ENCODE results near the gene NCAM2.

Gene NCAM2

DNA sequence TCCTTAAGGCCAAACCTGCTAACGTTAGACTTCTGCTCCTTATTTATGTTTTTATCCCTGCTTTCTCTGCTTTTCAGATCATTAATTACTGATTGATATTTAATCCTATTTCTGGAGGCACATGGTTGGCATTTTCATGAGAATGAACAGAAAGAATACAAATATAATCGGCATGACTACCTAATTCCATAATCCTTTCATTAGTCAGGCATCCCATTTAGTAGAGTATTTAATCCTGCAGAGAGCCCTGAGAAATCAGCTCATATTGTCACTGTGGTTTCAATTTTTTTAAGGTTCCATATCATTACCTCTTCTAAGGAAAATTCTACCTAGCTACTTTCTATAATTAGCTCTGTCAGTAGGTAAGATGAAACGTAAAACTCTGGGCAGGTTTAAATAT is 238.8 kb downstream of the NCAM2 start:
- Histone ChIP-seq H3K4me3 (ENCODE audit: low read depth, low read length) (no peak overlapping the region), H3K9ac (ENCODE audit: low read depth, low read length) (no peak overlapping the region), H3K27me3 (ENCODE audit: control insufficient read depth, insufficient read depth, low read length) (no peaks in the 10 kb centered on the region), H3K9me3 (ENCODE audit: control insufficient read depth, insufficient read depth, low read length) (no peaks in the 10 kb centered on the region), H3K4me1 (ENCODE audit: control insufficient read depth, insufficient read depth, low read length) (no peaks in the 10 kb centered on the region), H3K36me3 (ENCODE audit: control insufficient read depth, insufficient read depth, low read length) (no peaks in the 10 kb centered on the region)

DNA sequence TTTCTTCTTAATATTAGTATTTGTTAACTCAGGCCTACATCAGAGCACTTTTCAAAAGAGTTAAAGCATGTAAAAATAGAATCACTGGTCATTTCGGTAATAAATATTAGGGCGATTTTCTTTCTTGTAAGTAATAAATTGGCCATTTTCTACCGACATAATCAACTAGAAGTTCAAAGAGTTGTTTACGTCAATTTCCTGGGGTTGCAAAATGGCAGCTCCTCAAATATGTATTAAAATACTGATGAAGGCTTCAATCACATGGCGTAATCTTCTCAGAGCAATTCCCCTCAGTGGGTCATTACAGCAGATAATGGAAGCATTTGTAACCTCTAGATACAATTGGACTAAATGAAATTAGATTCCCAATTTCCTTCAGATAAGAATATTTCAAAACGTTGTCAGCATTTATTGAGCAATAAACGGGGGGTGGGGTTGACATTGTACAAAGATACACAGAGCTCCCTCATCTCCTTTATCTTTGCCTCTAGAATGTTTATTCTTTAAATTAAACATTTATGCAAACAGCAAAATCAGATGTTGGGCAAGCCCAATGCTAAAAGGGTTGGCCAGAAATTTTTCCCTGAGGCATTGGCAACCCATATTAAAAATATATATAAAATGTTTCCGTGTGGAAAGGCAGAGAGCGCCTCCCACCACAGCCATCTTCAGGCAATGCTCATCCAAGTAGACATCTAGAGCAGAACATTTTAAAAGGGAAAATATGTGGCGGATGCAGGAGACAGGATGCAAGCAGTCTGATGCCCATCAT is 240.6 kb downstream of the NCAM2 start:
- H3K9ac ChIP-seq (ENCODE audit: low read depth, low read length): no peak overlapping the region
- H3K27me3 ChIP-seq (ENCODE audit: control insufficient read depth, insufficient read depth, low read length): no peaks in the 10 kb centered on the region
- H3K36me3 ChIP-seq (ENCODE audit: control insufficient read depth, insufficient read depth, low read length): no peaks in the 10 kb centered on the region
- H3K4me3 ChIP-seq (ENCODE audit: low read depth, low read length): no peak overlapping the region
- H3K9me3 ChIP-seq (ENCODE audit: control insufficient read depth, insufficient read depth, low read length): peaks cover 4% of the 10 kb centered on the region
- no peaks in the 10 kb centered on the region for H3K4me1 ChIP-seq (ENCODE audit: control insufficient read depth, insufficient read depth, low read length)

DNA sequence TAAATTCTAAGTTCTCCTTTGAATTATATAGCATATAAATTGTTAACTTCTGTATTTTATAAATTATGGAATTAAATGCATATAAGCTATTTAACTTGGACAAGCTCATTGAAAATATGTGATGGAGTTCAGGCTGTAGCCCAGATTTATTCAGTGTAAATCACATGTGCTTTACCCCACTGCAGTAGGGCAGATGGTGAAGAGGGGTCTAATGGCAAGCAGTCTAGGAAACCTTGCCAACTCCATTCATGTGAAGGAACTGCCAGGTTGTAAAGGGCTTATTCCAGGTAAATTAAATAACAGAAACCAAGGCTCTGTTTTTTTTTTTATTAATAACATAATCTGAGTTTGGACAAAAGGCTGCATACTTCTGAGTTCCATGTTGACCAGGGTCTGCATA is 243.2 kb downstream of the NCAM2 start:
- H3K9ac ChIP-seq (ENCODE audit: low read depth, low read length): no peak overlapping the region
- no peaks in the 10 kb centered on the region for H3K4me1 ChIP-seq (ENCODE audit: control insufficient read depth, insufficient read depth, low read length)
- no peaks in the 10 kb centered on the region for H3K36me3 ChIP-seq (ENCODE audit: control insufficient read depth, insufficient read depth, low read length)
- no peaks in the 10 kb centered on the region for H3K27me3 ChIP-seq (ENCODE audit: control insufficient read depth, insufficient read depth, low read length)
- peaks cover 4% of the 10 kb centered on the region for H3K9me3 ChIP-seq (ENCODE audit: control insufficient read depth, insufficient read depth, low read length)
- no peak overlapping the region for H3K4me3 ChIP-seq (ENCODE audit: low read depth, low read length)

DNA sequence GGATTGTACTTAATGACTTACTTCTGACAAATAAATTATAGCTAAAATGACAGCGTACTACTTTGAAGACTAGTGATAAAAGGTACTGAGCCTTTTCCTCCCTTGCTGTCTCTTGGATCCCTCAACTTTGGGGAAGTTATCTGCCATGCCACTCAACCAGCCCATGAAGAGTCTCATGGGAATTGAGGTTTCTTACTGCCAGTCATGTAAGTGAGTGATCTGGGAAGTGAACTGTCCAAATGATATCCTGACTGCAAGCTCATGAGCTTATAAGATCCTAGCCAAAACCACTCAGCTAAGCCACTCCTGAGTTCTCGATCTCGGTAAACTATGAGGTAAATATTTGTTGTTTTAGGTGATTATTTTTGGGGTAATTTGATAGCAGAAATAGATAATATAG is 247.8 kb downstream of the NCAM2 start:
- no peaks in the 10 kb centered on the region for H3K36me3 ChIP-seq (ENCODE audit: control insufficient read depth, insufficient read depth, low read length)
- H3K4me3 ChIP-seq (ENCODE audit: low read depth, low read length): no peak overlapping the region
- H3K9ac ChIP-seq (ENCODE audit: low read depth, low read length): no peak overlapping the region
- H3K27me3 ChIP-seq (ENCODE audit: control insufficient read depth, insufficient read depth, low read length): no peaks in the 10 kb centered on the region
- no peaks in the 10 kb centered on the region for H3K4me1 ChIP-seq (ENCODE audit: control insufficient read depth, insufficient read depth, low read length)
- peaks cover 4% of the 10 kb centered on the region for H3K9me3 ChIP-seq (ENCODE audit: control insufficient read depth, insufficient read depth, low read length)

DNA sequence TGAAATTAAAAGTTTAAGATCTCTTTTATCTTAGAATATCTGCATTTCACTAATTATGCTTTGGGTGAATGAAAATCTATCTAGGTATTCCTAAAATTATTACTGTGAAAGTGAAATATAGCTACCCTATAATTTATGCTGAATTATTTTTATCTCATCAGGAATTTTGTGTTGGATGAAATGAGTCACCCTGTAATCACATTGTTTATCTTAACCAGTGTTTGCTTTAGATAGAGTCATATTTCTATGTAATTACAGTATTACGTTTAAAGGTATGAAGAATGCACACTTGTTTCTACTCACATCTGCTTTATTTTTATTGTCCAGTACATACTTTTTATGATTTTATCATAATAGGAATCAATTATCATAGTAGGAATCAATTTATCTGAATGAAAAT is 249.2 kb downstream of the NCAM2 start:
- Histone ChIP-seq H3K9ac (ENCODE audit: low read depth, low read length) (no peak overlapping the region), H3K4me3 (ENCODE audit: low read depth, low read length) (no peak overlapping the region), H3K9me3 (ENCODE audit: control insufficient read depth, insufficient read depth, low read length) (peaks cover 3% of the 10 kb centered on the region), H3K4me1 (ENCODE audit: control insufficient read depth, insufficient read depth, low read length) (no peaks in the 10 kb centered on the region), H3K36me3 (ENCODE audit: control insufficient read depth, insufficient read depth, low read length) (no peaks in the 10 kb centered on the region), H3K27me3 (ENCODE audit: control insufficient read depth, insufficient read depth, low read length) (no peaks in the 10 kb centered on the region)

DNA sequence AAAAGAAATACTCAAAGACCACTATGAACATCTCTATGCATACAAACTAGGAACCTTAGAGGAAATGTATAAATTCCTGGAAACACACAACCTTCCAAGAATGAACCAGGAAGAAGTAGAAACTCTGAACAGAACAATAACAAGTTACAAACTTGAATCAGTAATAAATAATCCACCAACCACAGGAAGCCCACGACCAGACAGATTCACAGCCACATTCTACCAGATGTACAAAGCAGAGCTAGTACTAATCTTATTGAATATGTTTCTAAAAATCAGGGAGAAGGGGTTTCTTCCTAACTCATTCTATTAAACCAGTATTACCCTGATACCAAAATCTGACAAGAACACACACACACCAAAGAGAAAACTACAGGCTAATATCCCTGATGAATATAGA is 263.8 kb downstream of the NCAM2 start:
- H3K9me3 ChIP-seq (ENCODE audit: control insufficient read depth, insufficient read depth, low read length): peaks cover 17% of the 10 kb centered on the region
- H3K27me3 ChIP-seq (ENCODE audit: control insufficient read depth, insufficient read depth, low read length): no peaks in the 10 kb centered on the region
- no peaks in the 10 kb centered on the region for H3K36me3 ChIP-seq (ENCODE audit: control insufficient read depth, insufficient read depth, low read length)
- no peak overlapping the region for H3K4me3 ChIP-seq (ENCODE audit: low read depth, low read length)
- H3K9ac ChIP-seq (ENCODE audit: low read depth, low read length): no peak overlapping the region
- no peaks in the 10 kb centered on the region for H3K4me1 ChIP-seq (ENCODE audit: control insufficient read depth, insufficient read depth, low read length)

DNA sequence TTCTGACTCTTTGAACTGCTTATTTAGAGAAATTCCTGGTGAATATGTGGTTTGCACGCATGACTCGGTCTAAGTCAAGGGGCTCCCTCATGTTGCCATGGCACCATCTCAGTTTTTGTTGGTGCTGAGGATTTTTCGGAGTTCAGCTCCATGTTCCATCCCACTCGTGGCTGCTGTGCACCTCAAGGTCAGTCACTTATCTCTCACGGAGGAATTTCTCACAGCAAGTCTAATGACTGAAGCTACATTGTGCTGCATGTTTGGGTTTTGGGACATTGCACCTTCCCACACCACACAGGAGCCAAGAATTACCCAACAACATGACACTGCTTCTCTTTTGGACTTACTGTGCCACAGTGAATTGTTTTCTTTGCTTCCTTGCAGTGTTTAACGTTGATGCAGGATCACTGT is 269.9 kb downstream of the NCAM2 start:
- no peaks in the 10 kb centered on the region for H3K27me3 ChIP-seq (ENCODE audit: control insufficient read depth, insufficient read depth, low read length)
- H3K36me3 ChIP-seq (ENCODE audit: control insufficient read depth, insufficient read depth, low read length): no peaks in the 10 kb centered on the region
- peaks cover 10% of the 10 kb centered on the region for H3K9me3 ChIP-seq (ENCODE audit: control insufficient read depth, insufficient read depth, low read length)
- H3K4me1 ChIP-seq (ENCODE audit: control insufficient read depth, insufficient read depth, low read length): no peaks in the 10 kb centered on the region
- no peak overlapping the region for H3K9ac ChIP-seq (ENCODE audit: low read depth, low read length)
- H3K4me3 ChIP-seq (ENCODE audit: low read depth, low read length): no peak overlapping the region

DNA sequence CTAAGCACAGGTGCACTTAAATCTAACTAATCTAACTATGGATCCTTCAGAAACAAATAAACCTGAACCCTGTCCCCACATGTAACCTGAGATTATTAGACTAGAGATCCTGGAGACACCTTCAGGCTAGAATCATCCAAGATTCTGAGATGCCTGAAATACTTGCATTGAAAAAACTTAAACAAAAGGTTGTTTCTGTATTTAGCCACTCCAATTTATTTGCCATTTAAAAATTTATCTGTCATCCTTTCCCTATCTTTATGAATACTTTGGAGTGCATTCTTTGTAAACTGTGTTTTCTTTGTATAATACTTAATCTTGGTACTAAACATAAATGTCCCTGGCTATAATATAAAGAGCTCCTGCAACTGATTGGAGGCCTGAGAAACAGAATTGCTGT is 270.7 kb downstream of the NCAM2 start:
- Histone ChIP-seq H3K27me3 (ENCODE audit: control insufficient read depth, insufficient read depth, low read length) (no peaks in the 10 kb centered on the region), H3K9ac (ENCODE audit: low read depth, low read length) (no peak overlapping the region), H3K4me1 (ENCODE audit: control insufficient read depth, insufficient read depth, low read length) (no peaks in the 10 kb centered on the region), H3K36me3 (ENCODE audit: control insufficient read depth, insufficient read depth, low read length) (no peaks in the 10 kb centered on the region), H3K4me3 (ENCODE audit: low read depth, low read length) (no peak overlapping the region), H3K9me3 (ENCODE audit: control insufficient read depth, insufficient read depth, low read length) (peaks cover 4% of the 10 kb centered on the region)

DNA sequence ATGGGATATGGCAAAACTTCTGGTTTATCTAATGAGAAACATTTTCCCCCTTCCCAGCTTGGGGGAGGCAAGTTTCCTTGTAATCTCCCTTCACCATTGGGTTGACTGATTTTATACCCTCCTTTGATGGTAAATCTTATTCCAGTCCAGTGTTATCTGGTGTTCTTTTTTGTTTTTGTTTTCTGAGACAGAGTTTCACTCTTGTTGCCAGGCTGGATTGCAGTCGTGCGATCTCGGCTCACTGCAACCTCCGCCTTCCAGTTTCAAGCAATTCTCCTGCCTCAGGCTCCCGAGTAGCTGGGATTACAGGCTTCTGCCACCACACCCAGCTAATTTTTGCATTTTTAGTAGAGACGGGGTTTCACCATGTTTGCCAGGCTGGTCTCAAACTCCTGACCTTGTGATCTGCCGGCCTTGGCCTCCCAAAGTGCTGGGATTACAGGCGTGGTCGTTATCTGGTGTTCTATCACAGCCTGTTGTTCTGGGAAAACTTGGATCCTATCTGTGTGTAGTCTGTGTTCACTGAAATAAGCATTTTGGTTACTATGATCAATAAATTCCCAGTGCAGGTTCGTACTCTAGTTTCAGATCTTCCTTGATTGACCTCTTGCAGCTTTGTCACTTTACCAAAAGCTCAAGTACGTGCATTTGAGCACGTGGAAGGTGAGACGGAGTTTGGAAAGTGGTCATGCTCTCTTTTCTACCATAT is 281.1 kb downstream of the NCAM2 start:
- Histone ChIP-seq H3K36me3 (ENCODE audit: control insufficient read depth, insufficient read depth, low read length) (no peaks in the 10 kb centered on the region), H3K9me3 (ENCODE audit: control insufficient read depth, insufficient read depth, low read length) (no peaks in the 10 kb centered on the region), H3K9ac (ENCODE audit: low read depth, low read length) (no peak overlapping the region), H3K4me3 (ENCODE audit: low read depth, low read length) (no peak overlapping the region), H3K4me1 (ENCODE audit: control insufficient read depth, insufficient read depth, low read length) (no peaks in the 10 kb centered on the region), H3K27me3 (ENCODE audit: control insufficient read depth, insufficient read depth, low read length) (no peaks in the 10 kb centered on the region)

DNA sequence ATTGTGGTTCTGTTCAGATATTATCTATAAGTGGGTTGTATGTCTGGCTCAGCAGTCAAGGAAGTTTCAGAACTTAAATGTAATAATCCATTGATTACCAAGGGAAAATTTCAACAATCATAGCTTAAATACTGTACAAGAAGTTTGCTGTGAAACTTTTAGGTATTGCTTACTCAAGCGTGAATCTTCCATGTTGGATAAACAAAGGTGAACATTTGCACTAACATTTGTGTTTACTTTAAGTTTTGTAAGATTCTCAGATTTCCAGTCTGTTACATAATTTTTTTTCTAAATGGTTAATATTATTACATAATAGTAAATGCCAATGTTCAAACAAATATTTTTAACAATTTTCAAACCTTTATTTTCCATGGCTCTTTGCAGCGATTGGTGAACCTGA is 285.6 kb downstream of the NCAM2 start:
- peaks cover 7% of the 10 kb centered on the region for H3K9me3 ChIP-seq (ENCODE audit: control insufficient read depth, insufficient read depth, low read length)
- H3K36me3 ChIP-seq (ENCODE audit: control insufficient read depth, insufficient read depth, low read length): no peaks in the 10 kb centered on the region
- H3K9ac ChIP-seq (ENCODE audit: low read depth, low read length): no peak overlapping the region
- H3K4me3 ChIP-seq (ENCODE audit: low read depth, low read length): no peak overlapping the region
- no peaks in the 10 kb centered on the region for H3K4me1 ChIP-seq (ENCODE audit: control insufficient read depth, insufficient read depth, low read length)
- H3K27me3 ChIP-seq (ENCODE audit: control insufficient read depth, insufficient read depth, low read length): no peaks in the 10 kb centered on the region

DNA sequence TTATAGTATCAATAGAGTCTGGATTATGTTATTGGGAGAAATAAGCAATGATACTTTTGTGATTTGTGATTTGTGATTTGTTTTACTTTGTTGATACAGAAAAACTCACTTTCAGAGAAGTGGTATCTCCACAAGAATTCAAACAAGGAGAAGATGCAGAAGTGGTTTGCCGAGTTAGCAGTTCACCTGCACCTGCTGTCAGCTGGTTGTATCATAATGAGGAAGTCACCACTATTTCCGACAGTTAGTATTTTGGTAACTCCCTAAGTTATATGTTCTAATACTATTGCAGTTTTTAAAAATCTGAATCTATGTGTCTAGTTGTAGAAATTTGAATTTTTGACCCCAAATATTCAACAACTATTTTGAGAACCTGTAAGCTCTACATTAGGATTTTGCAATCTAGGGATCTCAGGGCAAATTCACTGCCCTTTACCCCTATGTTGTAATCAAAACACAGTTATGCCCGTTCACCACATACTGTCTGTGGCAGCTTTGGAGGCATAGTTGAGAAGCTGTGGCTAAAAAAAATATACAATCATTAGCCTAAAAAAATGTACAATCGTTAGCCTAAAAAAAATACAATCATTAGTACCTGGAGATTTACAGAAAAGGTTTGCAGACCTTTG is 288.1 kb downstream of the NCAM2 start:
- H3K4me3 ChIP-seq (ENCODE audit: low read depth, low read length): no peak overlapping the region
- H3K27me3 ChIP-seq (ENCODE audit: control insufficient read depth, insufficient read depth, low read length): no peaks in the 10 kb centered on the region
- no peaks in the 10 kb centered on the region for H3K36me3 ChIP-seq (ENCODE audit: control insufficient read depth, insufficient read depth, low read length)
- H3K4me1 ChIP-seq (ENCODE audit: control insufficient read depth, insufficient read depth, low read length): no peaks in the 10 kb centered on the region
- peaks cover 11% of the 10 kb centered on the region for H3K9me3 ChIP-seq (ENCODE audit: control insufficient read depth, insufficient read depth, low read length)
- H3K9ac ChIP-seq (ENCODE audit: low read depth, low read length): no peak overlapping the region

DNA sequence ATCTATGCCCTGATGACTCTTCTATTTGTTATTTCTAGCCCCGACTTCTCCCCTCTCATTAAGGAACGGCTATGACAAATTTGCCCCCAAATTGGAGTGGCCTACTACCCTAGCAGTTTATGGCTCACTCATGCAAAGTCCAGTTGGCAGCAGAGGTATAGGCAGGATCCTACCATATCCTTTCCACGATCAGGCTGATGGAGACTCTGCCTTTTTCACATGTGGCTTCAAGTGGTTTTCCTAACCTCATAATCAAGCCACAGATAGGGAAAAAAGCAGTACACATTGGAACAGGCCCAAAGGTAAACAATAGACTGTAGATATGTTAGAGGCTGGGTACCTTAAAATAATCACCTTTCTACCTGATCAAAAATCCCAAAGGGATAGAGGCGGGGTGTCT is 292.5 kb downstream of the NCAM2 start:
- no peak overlapping the region for H3K9ac ChIP-seq (ENCODE audit: low read depth, low read length)
- H3K4me1 ChIP-seq (ENCODE audit: control insufficient read depth, insufficient read depth, low read length): no peaks in the 10 kb centered on the region
- H3K9me3 ChIP-seq (ENCODE audit: control insufficient read depth, insufficient read depth, low read length): peaks cover 11% of the 10 kb centered on the region
- no peak overlapping the region for H3K4me3 ChIP-seq (ENCODE audit: low read depth, low read length)
- no peaks in the 10 kb centered on the region for H3K36me3 ChIP-seq (ENCODE audit: control insufficient read depth, insufficient read depth, low read length)
- H3K27me3 ChIP-seq (ENCODE audit: control insufficient read depth, insufficient read depth, low read length): no peaks in the 10 kb centered on the region

Measured in iPS-15b (cell line).